DND-41 (cell line): ENCODE data around the gene PIP.

Source experiments
- CTCF ChIP-seq: IDR thresholded peaks from 2 replicates; pipeline ENCODE4 v1.5.1; 2012; ENCODE audit warnings: borderline replicate concordance, low read length, moderate library complexity, mild to moderate bottlenecking; ENCODE audit not compliant: poor library complexity, severe bottlenecking; ENCODE audit errors: extremely low read depth
- EZH2 ChIP-seq: IDR thresholded peaks from 3 replicates; pipeline ENCODE4 v1.6.1; 2012; ENCODE audit warnings: borderline replicate concordance, low read depth, mild to moderate bottlenecking, moderate library complexity, low read length, inconsistent platforms; ENCODE audit not compliant: severe bottlenecking

GRCh38 chr7:143130541-143130940, 1.3 kb upstream of the PIP start:
- TF ChIP-seq CTCF, result no peak
- no peak for TF ChIP-seq EZH2
